Keratinocyte (primary cell): Measurements from ENCODE around the gene PHLPP1. TPM values are rescaled to one million over a fixed set of nuclear protein-coding genes. Genes with fewer than 3 reads are reported as not detected.
A peak's percentile ranks its signal among the peaks of the same experiment; 100 is the strongest.

ENCODE experiments used
- DNase-seq: peaks from one replicate; pipeline ENCODE4 v3.0.0-alpha.2; 2011; ENCODE audit warnings: low read depth, missing footprints, low spot score
- FAIRE-seq: peaks from 2 replicates; lab custom pipeline; 2011; peaks lifted over from hg19 to GRCh38; lab: Jason Lieb, UNC
- H2AFZ ChIP-seq: 2 replicates; pipeline ENCODE4 v1.6.0; 2012; ENCODE audit warnings: low read length, control low read depth, inconsistent platforms; ENCODE audit not compliant: control insufficient read depth
- H3K27ac ChIP-seq: 2 replicates; pipeline ENCODE4 v1.5.1; 2011; ENCODE audit warnings: low read length; ENCODE audit not compliant: control insufficient read depth, insufficient read depth
- H3K27me3 ChIP-seq: 3 replicates; pipeline ENCODE4 v1.6.0; 2011; ENCODE audit warnings: low read length; ENCODE audit not compliant: control insufficient read depth, insufficient read depth; ENCODE audit errors: extremely low read depth
- H3K36me3 ChIP-seq, 2 experiments: 2 replicates in 1 of 2; 3 replicates in 1 of 2; pipeline ENCODE4 v1.5.1; 2011; ENCODE audit warnings: low read length in 2 of 2, mild to moderate bottlenecking in 1 of 2; ENCODE audit not compliant: control insufficient read depth in 2 of 2, insufficient read depth in 2 of 2; ENCODE audit errors: extremely low read depth in 1 of 2
- H3K4me1 ChIP-seq: 3 replicates; pipeline ENCODE4 v1.5.1; 2011; ENCODE audit warnings: low read length; ENCODE audit not compliant: control insufficient read depth, insufficient read depth; ENCODE audit errors: extremely low read depth
- H3K4me2 ChIP-seq: 3 replicates; pipeline ENCODE4 v1.6.0; 2011; ENCODE audit warnings: low read depth, low read length; ENCODE audit not compliant: control insufficient read depth, insufficient read depth; ENCODE audit errors: extremely low read depth
- H3K4me3 ChIP-seq, 3 experiments: fragments of 200-600 bp in 1 of 3; sonication (generic) in 1 of 3; 2 replicates in 2 of 3; 3 replicates in 1 of 3; pipeline ENCODE4 v1.5.1; 2011 to 2016; ENCODE audit warnings: low read length in 3 of 3, mild to moderate bottlenecking in 3 of 3, control low read depth in 2 of 3, inconsistent platforms in 1 of 3, low read depth in 1 of 3, mixed read lengths in 1 of 3, mixed run types in 1 of 3, moderate library complexity in 1 of 3; ENCODE audit not compliant: control insufficient read depth in 2 of 3, insufficient read depth in 2 of 3; ENCODE audit errors: extremely low read depth in 1 of 3
- H3K79me2 ChIP-seq: 2 replicates; pipeline ENCODE4 v1.6.0; 2012; ENCODE audit warnings: low read length; ENCODE audit not compliant: control insufficient read depth, insufficient read depth
- H3K9ac ChIP-seq: 3 replicates; pipeline ENCODE4 v1.6.0; 2011; ENCODE audit warnings: low read length; ENCODE audit not compliant: control insufficient read depth, insufficient read depth; ENCODE audit errors: extremely low read depth
- H3K9me1 ChIP-seq: 3 replicates; pipeline ENCODE4 v1.6.0; 2011; ENCODE audit warnings: low read length; ENCODE audit not compliant: control insufficient read depth, insufficient read depth; ENCODE audit errors: extremely low read depth
- H3K9me3 ChIP-seq: 2 replicates; pipeline ENCODE4 v1.5.1; 2012; ENCODE audit warnings: low read depth, low read length; ENCODE audit not compliant: control insufficient read depth
- H4K20me1 ChIP-seq: 3 replicates; pipeline ENCODE4 v1.6.0; 2011; ENCODE audit warnings: low read length; ENCODE audit not compliant: control insufficient read depth, insufficient read depth; ENCODE audit errors: extremely low read depth
- EZH2 ChIP-seq: IDR thresholded peaks from one replicate; pipeline ENCODE4 v1.6.1; 2012; ENCODE audit warnings: inconsistent platforms, mild to moderate bottlenecking, low read length, moderate library complexity
- dilution Hi-C: fragments of 300-500 bp; cut with MboI; formaldehyde crosslinking; loops from one replicate; pipeline ENCODE4 v1.7.0; 2020; ENCODE audit warnings: low sequenced_read_pairs; ENCODE audit not compliant: extremely low pct_ligation_motif_present
- polyA plus RNA-seq, 5 experiments: library from polyadenylated mRNA; depleted of rRNA in 3 of 5; stranded (reverse) in 3 of 5; stranded (forward) in 1 of 5; unstranded in 1 of 5; fragments of >200 nt; gene quantifications; 1 replicate in 1 of 5; 2 replicates in 3 of 5; 3 replicates in 1 of 5; pipeline versions ENCODE4 v1.2.1 to v1.2.3, GENCODE V29; 2011 to 2012; ENCODE audit warnings: missing spikeins in 2 of 5, low read depth in 1 of 5, low replicate concordance in 1 of 5
- TF ChIP-seq, protein P1 (sequence below), 3 experiments: IDR thresholded peaks in 1 of 3; conservative IDR thresholded peaks in 1 of 3; optimal IDR thresholded peaks in 1 of 3; 2 replicates in 2 of 3; 3 replicates in 1 of 3; pipeline versions ENCODE3 to v1.5.1; 2011; ENCODE audit warnings: low read length in 3 of 3, mild to moderate bottlenecking in 3 of 3, moderate library complexity in 2 of 3, control low read depth in 1 of 3, inconsistent platforms in 1 of 3; ENCODE audit not compliant: insufficient read depth in 2 of 3; ENCODE audit errors: extremely low read depth in 1 of 3

The PHLPP1 gene
- polyA plus RNA-seq, 1 donor (not counting 4 experiments of a cell fraction or from before 2014, with no cell fraction given): 8.4 TPM

DNA sequence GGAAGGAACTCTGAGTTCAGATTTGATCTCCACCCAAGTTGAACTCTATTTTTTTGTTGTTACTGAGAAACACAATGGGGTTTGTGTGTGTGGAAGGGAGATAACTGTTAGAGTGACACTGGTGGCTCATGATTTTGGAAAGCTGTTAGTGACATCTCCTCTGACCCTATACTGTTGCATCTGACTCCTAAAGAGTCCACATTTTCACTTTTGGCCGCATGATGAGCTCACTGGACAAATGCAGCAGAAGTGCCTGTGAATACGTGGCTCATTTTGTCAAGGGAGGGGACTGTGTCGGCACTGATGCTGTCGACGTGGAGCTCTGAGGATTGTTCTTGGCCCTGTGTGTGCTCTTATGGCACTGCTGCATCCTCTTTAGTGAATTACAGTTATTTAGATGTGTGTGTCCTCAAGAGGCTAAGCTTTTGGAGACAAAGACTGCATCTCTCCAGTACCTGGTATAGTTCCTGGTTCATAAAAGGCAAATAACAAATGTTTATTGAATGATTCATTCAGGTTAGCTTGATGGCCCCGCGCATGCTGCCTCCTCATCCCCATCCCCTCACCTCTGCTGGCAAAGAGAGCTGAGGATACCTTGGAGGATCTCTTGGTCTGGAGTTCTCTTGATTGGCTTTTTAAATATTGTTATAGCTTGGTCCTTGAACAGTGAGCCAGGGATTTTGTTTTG lies 135.4 kb downstream of the PHLPP1 start:
- Histone ChIP-seq H3K4me3 (no peak overlapping the region), H3K9me3 (no peaks in the 10 kb centered on the region), H3K79me2 (no peaks in the 10 kb centered on the region), H3K27me3 (no peaks in the 10 kb centered on the region), H3K36me3 (no peaks in the 10 kb centered on the region), H3K27ac (no peak overlapping the region), H3K4me1 (peaks cover 9% of the 10 kb centered on the region), H4K20me1 (no peaks in the 10 kb centered on the region), H3K9ac (no peak overlapping the region), H2AFZ (no peak overlapping the region), H3K4me2 (no peak overlapping the region), H3K9me1 (no peaks in the 10 kb centered on the region)
- no peak for TF ChIP-seq EZH2
- TF ChIP-seq, protein P1, sequence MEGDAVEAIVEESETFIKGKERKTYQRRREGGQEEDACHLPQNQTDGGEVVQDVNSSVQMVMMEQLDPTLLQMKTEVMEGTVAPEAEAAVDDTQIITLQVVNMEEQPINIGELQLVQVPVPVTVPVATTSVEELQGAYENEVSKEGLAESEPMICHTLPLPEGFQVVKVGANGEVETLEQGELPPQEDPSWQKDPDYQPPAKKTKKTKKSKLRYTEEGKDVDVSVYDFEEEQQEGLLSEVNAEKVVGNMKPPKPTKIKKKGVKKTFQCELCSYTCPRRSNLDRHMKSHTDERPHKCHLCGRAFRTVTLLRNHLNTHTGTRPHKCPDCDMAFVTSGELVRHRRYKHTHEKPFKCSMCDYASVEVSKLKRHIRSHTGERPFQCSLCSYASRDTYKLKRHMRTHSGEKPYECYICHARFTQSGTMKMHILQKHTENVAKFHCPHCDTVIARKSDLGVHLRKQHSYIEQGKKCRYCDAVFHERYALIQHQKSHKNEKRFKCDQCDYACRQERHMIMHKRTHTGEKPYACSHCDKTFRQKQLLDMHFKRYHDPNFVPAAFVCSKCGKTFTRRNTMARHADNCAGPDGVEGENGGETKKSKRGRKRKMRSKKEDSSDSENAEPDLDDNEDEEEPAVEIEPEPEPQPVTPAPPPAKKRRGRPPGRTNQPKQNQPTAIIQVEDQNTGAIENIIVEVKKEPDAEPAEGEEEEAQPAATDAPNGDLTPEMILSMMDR (optimal IDR thresholded peaks at IDR 0.05 in 1 of 3, IDR thresholded peaks at IDR 0.05 in 1 of 3, conservative IDR thresholded peaks at IDR 0.05 in 1 of 3; ENCODE audit: extremely low read depth in 1 of 3, insufficient read depth in 2 of 3, low read length in 3 of 3): no peak
- FAIRE-seq: no peak
- dilution Hi-C loops: no loop called here
- no peak for DNase-seq

DNA sequence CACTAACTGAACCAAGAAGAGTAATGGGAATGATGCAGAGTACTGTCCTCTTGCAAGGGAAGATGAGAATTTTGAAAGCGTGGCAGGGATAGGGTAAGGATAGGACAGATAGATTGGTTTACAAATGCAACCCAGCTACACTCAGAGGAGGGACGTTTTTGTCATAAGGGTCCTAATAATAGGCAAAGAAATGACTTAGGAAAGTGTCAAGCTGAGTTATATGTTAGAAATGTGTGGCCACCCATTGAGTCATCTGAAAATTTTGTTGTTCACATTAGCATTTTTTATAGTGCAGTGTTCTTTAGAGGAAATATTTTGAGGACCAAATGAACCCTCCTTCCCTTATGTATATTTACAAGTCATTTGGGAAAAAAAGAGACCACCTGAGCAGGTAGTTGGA lies 137.5 kb downstream of the PHLPP1 start:
- Histone ChIP-seq H3K9me1 (no peaks in the 10 kb centered on the region), H3K4me1 (peaks cover 9% of the 10 kb centered on the region), H2AFZ (no peak overlapping the region), H3K27ac (no peak overlapping the region), H4K20me1 (no peaks in the 10 kb centered on the region), H3K4me3 (no peak overlapping the region), H3K27me3 (no peaks in the 10 kb centered on the region), H3K36me3 (no peaks in the 10 kb centered on the region), H3K4me2 (no peak overlapping the region), H3K79me2 (no peaks in the 10 kb centered on the region), H3K9ac (no peak overlapping the region), H3K9me3 (no peaks in the 10 kb centered on the region)
- dilution Hi-C loops: no loop called here
- DNase-seq (no peak), FAIRE-seq (peak; percentile 81)
- TF ChIP-seq, protein P1 (optimal IDR thresholded peaks at IDR 0.05 in 1 of 3, IDR thresholded peaks at IDR 0.05 in 1 of 3, conservative IDR thresholded peaks at IDR 0.05 in 1 of 3; ENCODE audit: extremely low read depth in 1 of 3, insufficient read depth in 2 of 3, low read length in 3 of 3): no peak
